NCI-H1105 treated with DMSO at 0.1 percent for 48 hours (cell line): ENCODE measurements around the gene NDUFV1.
"Not testable (repeated sequence)": the region's sequence is repeated elsewhere in the genome, so short reads cannot be mapped to it uniquely, and the experiment has no call there.

ENCODE experiments used
- DNase-seq: peaks from one replicate; lab custom pipeline; 2025; lab: John Stamatoyannopoulos, UW

Gene NDUFV1

DNA sequence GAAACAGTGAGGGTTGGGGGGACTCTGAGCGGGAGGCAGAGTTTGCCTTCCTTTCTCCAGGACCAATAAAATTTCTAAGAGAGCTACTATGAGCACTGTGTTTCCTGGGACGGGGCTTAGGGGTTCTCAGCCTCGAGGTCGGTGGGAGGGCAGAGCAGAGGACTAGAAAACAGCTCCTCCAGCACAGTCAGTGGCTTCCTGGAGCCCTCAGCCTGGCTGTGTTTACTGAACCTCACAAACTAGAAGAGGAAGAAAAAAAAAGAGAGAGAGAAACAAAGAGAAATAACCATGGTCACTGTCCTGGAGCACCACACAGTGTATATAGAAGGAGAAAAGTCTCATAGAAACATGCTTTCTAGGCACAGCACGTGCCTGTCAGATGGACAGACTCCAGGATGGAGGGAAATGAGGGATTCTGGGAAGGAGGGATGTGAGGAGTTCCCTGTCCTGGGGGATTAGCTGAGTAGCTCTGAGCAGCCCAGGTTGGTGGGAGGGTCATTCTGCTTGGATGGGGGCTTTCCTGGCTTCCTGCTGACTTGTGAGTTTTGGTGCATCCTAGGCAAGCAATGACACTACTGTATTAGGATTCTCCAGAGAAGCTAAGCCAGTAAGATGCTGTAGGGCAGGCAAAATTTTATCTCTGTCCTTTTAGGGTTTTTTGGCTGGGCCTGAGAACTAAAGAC lies 20.0 kb upstream of the NDUFV1 start:
- DNase-seq, result no peak

DNA sequence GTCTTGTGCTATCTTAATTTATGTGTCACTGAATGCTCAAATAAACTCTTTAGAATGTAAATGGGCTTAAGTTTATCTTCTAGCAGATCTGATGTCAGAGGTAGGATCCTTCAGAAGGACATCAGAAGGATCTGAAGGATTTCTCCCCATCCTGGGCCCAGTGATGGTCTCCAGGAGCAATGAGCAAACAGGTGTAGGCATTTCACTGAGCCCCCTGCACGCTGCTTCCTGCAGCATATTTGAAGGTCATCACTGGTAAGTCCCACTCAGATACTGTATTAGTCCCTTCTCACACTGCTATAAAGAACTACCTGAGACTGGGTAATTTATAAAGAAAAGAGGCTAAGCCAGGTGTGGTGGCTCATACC lies 18.6 kb upstream of the NDUFV1 start:
- DNase-seq, result no peak

DNA sequence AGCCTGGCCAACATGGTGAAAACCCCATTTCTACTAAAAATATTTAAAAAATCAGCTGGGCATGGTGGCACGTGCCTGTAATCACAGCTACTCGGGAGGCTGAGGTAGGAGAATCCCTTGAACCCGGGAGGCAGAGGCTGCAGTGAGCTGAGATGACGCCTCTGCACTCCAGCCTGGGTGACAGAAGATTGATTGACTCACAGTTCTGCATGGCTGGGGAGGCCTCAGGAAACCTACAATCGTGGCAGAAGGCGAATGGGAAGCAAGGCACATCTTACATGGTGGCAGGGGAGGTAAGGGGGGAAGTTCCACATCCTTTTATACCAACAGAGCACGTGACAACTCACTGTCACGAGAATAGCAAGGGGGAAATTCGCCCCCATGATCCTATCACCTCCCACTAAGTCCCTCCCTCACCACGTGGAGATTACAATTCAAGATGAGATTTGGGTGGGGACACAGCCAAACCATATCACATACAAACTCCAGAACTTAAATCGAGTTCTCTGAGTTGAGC lies 17.8 kb upstream of the NDUFV1 start:
- not testable (repeated sequence) for DNase-seq

DNA sequence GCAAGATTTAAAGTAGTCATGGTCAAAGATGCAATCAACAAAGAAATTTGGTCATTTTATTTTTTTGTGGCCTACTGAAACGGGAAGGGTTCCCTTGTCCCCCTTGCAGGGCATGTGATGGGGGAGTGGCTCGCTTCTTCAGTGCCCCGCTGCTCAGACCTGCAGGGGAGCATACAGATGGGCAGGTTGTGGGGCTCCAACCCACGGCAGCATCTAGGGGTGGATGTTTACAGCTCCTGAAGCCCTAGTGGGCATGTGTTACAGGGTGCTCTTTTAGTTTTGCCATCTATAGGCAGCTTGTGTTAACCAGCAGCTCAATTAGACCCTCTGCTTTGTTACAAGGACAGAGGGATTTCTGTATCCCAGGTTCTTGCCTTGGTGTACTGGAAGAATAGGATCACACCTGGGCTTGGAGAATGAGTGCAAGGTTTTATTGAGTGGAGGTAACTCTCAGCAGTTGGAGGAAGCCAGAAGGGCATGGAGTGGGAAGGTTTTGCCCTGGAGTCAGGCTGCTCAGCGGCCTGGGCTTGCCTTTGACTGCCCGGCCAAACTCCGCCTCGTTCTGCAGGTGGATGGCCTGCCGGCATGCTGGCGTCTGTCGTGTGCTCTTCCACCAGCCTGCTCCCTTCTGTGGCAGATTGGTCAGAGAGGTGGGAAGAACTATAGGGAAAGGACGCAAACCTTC lies 13.7 kb upstream of the NDUFV1 start:
- no peak for DNase-seq

DNA sequence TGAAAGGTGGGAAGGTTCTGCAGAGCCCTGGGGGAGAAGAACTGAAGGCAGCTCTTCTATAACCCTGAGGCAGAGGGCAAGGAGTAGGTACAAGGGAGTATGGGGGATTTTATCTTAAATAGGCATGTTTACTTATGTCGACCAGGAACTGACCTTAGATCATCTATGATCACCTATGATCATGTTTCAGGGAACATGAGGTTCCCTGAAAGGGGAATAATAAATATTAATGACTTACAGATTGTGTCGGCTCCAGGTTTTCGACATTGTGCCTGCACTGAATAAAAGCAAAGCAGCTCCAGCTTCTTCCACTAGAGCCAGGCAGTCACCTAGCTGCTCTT lies 13.2 kb upstream of the NDUFV1 start:
- no peak for DNase-seq

- DNase-seq, result no peak
Measured at GRCh38 chr11:67594480-67594879, 12.3 kb upstream of the NDUFV1 start.

- DNase-seq, result no peak
Measured at GRCh38 chr11:67596753-67597300, 9.9 kb upstream of the NDUFV1 start.

- DNase-seq, result not testable (repeated sequence)
Measured at GRCh38 chr11:67597458-67597857, 9.3 kb upstream of the NDUFV1 start.

DNA sequence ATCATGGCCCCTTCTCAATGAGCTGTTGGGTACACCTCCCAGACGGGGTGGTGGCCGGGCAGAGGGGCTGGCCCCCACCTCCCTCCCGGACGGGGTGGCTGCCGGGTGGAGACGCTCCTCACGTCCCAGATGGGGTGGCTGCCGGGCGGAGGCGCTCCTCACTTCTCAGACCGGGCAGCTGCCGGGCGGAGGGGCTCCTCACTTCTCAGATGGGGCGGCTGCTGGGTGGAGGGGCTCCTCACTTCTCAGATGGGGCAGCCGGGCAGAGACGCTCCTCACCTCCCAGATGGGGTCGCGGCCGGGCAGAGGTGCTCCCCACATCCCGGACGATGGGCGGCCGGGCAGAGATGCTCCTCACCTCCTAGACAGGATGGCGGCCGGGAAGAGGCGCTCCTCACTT lies 8.8 kb upstream of the NDUFV1 start:
- not testable (repeated sequence) for DNase-seq

- no peak for DNase-seq
Measured at GRCh38 chr11:67599149-67599548, 7.6 kb upstream of the NDUFV1 start.

- no peak for DNase-seq
Measured at GRCh38 chr11:67600324-67601029, 6.3 kb upstream of the NDUFV1 start.

DNA sequence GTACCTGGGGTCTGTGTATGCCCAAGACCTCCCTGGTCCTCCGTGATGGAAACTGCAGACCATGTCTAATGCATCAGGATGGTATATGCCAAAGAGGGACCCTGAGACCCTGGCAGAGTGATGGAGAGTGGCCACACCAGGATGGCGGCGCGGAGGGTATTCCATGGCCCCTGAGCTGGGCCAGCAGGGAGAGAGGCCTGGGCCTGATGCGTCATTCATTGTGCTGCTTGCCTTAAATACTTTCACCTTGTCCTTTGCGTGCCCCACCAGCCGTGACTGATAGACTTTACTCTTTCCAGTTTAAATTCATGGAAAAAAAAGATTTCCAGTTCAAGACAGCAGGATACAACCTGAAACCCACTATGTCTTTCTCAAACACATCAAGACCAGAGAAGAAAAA lies 5.6 kb upstream of the NDUFV1 start:
- DNase-seq, result no peak

GRCh38 chr11:67604119-67604518 lies 2.6 kb upstream of the NDUFV1 start:
- not testable (repeated sequence) for DNase-seq

DNA sequence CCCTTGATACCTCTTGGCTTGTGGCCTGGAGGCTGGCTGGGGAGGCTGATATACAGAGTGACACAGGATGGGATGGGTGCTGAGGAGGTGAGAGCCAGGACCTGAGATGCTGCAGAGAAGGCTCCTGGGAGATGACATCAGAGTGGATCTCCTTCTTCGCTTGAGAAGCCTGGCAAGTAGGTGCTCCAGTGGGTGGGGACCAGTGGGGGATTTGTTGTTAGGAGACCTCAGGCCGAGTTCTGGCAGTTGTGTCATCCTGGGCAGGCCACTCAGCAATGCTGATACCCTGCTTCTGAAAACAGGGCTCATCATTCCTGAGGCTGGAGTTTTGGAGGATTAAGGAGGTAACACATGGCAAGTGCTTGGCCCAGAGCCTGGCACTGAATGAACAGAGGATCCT lies 1.9 kb upstream of the NDUFV1 start:
- no peak for DNase-seq

DNA sequence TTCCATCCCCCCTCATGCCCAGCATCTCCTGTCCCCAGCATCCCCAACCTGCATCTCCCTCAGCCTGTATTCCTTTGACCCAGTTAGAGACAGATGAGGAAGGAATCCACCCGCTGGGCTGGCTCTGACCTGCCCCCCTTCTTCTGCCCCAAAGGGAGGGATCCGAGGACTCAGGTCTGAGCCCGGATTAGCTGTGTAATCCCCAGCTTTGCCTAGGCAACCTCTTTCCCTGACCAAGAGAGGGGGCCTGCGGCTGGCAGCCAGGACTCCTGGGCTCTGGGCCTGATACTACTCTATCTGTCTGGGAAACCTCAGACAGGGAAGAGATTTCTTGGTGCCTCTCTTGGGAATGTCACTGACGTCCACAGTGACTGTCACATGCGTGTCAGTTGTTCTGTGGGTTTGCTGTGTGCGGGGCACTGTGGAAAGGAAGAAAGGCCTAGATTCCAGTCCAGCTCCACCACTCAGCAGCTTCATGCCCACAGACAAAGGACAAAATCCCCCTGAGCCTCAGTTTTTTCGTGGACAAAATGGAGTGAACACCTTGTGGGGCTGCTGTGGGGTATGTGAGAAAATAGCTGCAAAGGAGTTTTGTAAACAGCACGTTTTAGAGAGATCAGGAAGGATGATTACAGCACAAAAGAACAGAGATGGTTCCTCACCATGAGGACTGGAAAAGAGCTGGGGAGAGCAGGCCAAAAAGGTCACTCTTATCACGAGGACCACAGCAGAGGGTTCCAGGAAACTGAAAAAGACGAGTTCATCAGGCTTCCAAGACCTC lies 1.3 kb upstream of the NDUFV1 start:
- DNase-seq, result no peak

GRCh38 chr11:67606093-67606491 lies 644 bp upstream of the NDUFV1 start:
- no peak for DNase-seq

GRCh38 chr11:67607507-67607906 lies 771 bp downstream of the NDUFV1 start:
- DNase-seq, result no peak

- DNase-seq, result no peak
Measured at GRCh38 chr11:67608486-67608885, 1.8 kb downstream of the NDUFV1 start.

DNA sequence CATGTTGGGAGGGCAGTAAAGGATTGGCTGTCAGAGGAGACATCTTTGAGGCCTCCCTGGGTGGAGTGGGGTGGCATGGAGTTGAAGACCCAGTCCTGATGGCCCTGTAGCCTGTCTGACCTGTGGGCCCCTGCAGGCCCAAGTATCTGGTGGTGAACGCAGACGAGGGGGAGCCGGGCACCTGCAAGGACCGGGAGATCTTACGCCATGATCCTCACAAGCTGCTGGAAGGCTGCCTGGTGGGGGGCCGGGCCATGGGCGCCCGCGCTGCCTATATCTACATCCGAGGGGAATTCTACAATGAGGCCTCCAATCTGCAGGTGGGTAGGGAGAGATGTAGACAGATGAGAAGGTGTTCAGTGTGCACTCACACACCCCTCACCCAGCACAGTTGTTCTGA lies 2.6 kb downstream of the NDUFV1 start:
- DNase-seq, result no peak

GRCh38 chr11:67610302-67610868 lies 3.6 kb downstream of the NDUFV1 start:
- DNase-seq, result no peak

- no peak for DNase-seq
Measured at GRCh38 chr11:67611165-67611564, 4.4 kb downstream of the NDUFV1 start.
